Stimulated activated CD8-positive, alpha-beta memory T cell treated with anti-CD3 and anti-CD28 coated beads, Interleukin-2, amount 100 ng/mL, for 48 hours (primary cell): Measurements from ENCODE around the gene HSPB7.
"Not testable (repeated sequence)": the region's sequence is repeated elsewhere in the genome, so short reads cannot be mapped to it uniquely, and the experiment has no call there.

Source experiments
- DNase-seq, 2 donors: peaks; one replicate each; pipeline ENCODE4 v3.0.0-alpha.2; 2020; ENCODE audit warnings: low read depth in 2 of 2

The HSPB7 gene

GRCh38 chr1:16022393-16022792 is 4.5 kb upstream of the HSPB7 start:
- no peak for DNase-seq

GRCh38 chr1:16021681-16022080 is 3.8 kb upstream of the HSPB7 start, which contains the start of gene CLCNKA:
Gene CLCNKA (plus strand): TSS chr1:16022036. CDS start chr1:16022620, 584 bp downstream.
- DNase-seq: no peak

GRCh38 chr1:16020878-16021277 is 3.0 kb upstream of the HSPB7 start:
- DNase-seq: not testable (repeated sequence)

DNA sequence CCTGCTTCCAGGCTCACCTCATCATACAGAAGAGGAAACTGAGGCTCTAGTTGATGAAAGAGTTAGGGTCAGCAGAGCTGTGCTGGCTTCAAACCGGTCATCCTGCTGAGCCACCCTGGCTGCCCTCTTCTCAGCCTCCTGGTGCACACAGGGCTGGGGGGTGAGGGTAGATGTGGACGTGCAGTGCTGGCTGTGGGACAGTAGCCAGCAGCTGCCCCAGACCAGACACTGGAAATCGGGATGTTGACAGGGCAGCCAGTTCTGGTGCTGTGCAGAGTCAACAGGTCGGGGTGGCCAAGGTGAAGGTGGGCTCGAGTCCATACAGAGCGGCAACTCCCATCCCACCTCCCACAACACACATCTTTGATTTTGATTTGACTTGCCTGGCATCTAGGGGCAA is 2.5 kb upstream of the HSPB7 start:
- DNase-seq: no peak

DNA sequence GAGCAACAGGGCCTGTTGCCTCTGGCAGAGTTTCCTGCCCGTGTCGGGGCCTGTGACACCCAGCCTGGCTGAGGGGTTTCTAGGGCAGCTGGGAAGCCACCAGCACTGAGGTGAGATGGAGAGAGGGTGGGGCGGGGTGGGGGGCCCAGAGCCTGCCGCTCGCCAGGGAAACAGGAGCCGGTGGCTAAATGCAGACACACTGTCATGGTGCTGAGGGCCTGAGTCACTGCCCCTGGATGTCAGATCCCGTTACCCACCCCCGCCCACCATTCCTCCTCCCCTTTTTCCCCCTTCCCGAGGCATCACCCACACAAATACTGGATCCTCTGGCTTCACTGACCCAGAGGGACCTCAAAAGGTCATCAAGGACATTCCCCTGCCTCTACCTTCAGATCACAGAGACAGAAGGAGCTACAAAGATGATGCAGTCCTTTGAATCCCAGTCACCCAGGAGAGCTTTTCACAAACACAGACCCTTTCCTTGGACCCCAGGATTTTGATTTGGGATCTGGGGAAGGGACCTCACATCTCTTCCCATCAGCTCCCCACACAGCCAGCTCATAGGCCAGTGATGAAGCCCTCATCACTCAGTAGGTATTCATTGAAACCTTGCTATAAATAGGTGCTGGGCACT is 1.9 kb upstream of the HSPB7 start:
- DNase-seq: no peak

GRCh38 chr1:16018749-16019643 is 1.2 kb upstream of the HSPB7 start:
- no peak for DNase-seq

- DNase-seq: no peak
These were observed 465 bp upstream of the HSPB7 start for GRCh38 chr1:16018308-16018707.

- no peak for DNase-seq
These were observed 775 bp downstream of the HSPB7 start for GRCh38 chr1:16017076-16017460.

DNA sequence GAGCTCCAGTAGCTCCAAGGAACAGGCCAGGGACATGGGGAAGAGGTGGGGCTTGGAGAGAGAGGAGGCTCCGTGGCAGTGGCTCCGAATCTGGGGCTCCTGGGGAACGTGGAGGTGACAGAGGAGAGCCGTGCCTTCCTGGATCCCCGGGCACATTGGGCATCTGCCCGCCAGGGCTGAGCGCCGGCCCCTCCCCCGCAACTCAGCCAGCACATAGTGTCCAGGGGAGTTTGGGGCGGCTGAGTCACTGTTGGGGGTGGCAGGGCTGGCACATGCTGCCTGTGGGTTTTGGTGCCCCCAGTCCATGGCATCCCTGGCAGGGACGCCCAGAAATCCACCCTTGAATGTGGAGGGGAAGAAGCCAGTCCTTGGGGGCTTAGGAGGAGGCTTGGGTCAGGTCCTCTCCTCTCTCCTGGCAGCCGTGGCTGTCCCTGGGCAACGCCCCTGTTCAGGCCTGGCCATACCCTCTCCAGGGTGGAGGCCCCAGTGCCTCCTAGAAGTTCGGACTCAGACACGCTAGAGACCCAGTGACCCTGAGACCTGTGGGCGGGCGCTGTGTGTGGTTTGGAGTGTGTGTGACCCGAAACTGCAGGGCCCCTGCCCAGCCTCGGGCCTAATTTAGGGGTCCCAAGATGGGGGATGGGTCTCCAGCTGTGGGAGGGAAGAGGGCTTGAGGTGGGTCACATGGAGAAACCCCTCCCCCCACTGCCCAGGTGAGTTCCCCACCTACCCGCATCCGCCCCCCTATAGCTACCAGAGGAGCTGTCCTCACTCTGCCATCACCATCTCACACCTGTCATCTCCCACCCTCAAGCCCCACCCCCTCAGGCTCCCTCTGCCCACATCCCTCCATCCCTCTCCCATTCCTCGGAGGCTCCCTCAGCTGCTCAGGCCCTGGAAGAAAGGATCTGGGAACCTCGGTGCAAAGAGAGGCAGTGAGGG is 1.6 kb downstream of the HSPB7 start:
- DNase-seq: no peak

GRCh38 chr1:16015491-16015890 is 2.4 kb downstream of the HSPB7 start:
- DNase-seq: no peak

DNA sequence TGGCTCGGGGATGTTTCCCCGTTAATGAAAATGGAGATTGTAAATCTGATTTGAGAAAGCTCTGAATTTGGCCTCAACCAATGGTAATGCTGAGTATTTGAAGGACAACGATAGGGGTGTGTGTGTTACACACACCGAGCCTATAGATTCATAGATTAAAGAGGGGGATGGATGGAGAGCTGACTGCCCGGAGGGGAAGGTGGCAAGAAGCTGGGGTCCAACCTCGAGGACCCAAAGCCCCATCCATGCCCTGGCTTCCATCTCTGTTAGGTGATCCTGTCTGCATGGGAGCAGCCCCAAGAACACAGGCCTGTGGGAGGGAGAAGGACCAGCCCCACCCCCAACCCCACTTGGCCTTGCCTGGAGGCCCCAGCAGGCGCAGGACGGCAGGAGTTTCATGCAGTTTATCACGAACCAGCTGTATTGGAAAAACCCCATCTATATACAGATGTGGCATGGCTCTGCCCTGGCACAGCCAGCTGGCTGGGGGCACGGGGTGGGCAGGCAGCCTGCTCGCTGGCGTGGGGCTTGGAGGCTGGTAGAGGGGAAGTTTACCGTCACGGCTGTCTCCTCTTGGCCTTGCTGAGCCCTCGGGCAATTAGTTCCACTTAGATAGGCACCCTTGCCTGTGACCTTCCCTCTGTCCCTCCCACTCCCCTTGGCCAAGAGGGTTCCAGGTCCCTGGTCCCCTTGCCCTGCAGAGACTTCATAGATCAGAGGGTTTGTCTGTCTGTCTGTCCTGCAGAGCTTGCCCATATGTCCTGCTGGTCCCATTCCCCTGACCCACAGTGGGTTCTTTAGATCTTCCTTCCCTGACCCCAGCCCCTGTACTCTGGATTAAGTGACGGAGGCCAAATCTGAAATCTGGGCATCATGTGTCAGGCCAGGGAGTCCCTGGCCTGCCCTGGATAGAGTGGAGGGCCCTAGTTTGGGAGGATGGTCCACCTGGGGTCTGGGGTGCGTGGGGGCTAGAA is 3.0 kb downstream of the HSPB7 start:
- DNase-seq: no peak

GRCh38 chr1:16013908-16014258 is 4.0 kb downstream of the HSPB7 start:
- DNase-seq: no peak

DNA sequence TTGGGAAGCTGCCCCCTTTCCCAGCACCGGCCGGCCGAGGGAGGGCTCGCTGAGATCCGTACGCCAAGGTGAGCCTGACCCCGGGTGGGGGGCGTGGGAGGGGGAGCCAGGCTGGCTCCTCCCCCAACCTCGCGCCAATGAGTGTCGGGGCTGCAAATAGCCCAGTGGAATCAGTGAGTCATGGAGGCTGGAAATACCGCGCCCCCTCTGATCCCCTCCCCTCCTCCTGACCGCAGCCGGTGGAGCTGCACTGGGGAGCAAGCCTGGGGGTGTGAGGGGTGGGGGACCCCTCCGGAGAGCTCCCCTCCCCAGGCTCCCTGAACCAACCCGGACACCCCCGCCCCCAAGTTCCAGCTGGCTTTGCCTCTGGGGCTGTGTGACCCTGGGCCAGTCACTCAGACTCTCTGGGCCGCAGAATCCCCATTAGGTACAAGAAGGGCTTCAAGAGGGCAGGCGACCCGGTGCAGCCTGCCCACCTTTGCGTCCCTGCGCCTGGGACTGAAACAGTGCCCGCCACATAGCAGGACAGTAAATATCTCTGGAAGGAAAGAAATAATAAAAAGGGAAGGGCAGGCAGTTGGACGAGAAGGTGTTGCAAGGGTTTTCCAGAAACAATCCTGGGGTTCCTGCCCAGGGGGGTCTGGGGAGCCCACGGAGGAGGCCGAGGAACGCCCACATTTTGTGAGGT is 4.5 kb downstream of the HSPB7 start:
- peak; percentile 34 to 41 for DNase-seq

DNA sequence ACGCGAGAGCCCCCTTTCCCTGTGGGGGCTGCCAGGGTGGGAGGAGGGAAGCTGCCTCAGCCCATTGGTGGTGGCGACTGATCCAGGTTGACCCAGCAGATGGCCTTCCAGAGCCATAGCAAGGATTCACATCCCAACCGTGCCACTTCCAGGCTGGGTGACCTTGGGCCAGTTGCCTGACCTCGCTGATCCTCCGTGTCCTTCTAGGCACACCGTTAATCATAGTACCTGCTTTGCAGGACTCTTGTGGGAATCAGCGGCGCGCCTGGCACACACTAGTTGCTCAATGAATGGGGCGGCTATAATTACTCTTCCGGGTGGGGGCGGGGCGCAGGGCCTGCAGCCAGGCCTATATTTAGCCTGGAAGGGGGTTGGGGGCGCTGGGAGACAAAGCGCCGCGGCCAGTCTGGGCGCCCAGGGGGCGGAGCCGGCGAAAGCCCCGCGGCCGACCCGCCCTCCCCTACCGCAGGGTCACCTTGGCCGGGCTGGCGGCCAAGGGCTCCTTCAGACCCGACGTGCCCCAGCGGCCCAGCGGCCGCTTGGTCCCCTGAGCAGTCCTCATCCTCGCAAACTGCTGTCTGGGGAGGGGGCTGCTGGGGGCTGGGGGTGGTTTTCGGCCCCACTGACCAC is 5.1 kb downstream of the HSPB7 start:
- DNase-seq: peak in 1 of 2 donors; percentile 17

GRCh38 chr1:16011936-16012589 is 5.8 kb downstream of the HSPB7 start:
- no peak for DNase-seq

- DNase-seq: no peak
These were observed 7.0 kb downstream of the HSPB7 start for GRCh38 chr1:16010837-16011236.

DNA sequence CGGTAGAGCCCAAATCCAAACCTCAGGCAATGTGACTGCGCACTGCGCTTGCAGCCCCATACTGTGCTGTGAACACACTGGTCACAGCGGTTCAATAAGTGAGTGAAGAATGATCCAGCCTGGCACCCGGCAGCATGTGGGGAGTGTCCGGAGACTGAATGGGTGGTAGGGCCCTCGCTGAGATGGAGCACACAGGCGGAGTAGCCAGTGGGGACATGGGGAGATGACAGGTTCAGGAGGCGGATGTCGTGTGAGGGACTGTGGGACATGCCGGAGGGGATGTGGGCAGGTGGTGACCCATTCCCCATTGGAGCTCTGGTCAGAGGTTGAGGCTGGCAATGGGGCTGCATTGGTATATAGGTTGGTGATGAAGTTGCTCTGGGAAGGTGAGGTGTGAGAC is 8.2 kb downstream of the HSPB7 start:
- DNase-seq: no peak

- DNase-seq: peak; percentile 51 to 75
These were observed 8.8 kb downstream of the HSPB7 start for GRCh38 chr1:16009030-16009460.

GRCh38 chr1:16007671-16008341 is 10.0 kb downstream of the HSPB7 start:
- DNase-seq: no peak
